Liver (tissue), 9 donors: ENCODE results near the gene HCAR2. TPM values are rescaled to one million over a fixed set of nuclear protein-coding genes. Genes with fewer than 3 reads are reported as not detected.

ENCODE experiments used
- DNase-seq: peaks from one replicate; pipeline ENCODE4 v3.0.0-alpha.2; 2017; ENCODE audit warnings: low spot score
- H3K27ac ChIP-seq, 2 donors: one replicate each; pipeline ENCODE4 v1.7.0; 2013; ENCODE audit warnings: inconsistent platforms in 2 of 2, low read length in 2 of 2, control low read depth in 1 of 2, low read depth in 1 of 2, mild to moderate bottlenecking in 1 of 2
- H3K27me3 ChIP-seq, 4 donors: one replicate each; pipeline versions ENCODE4 v1.6.1 to v1.7.0; 2013; ENCODE audit warnings: low read length in 3 of 4, inconsistent platforms in 1 of 4, mild to moderate bottlenecking in 1 of 4, moderate library complexity in 1 of 4; ENCODE audit not compliant: control insufficient read depth in 4 of 4, insufficient read depth in 4 of 4
- H3K36me3 ChIP-seq, 4 donors: one replicate each; pipeline versions ENCODE4 v1.6.1 to v1.7.0; 2013; ENCODE audit warnings: low read length in 3 of 4, mild to moderate bottlenecking in 3 of 4, low read depth in 1 of 4, moderate library complexity in 1 of 4; ENCODE audit not compliant: control insufficient read depth in 4 of 4, insufficient read depth in 3 of 4
- H3K4me1 ChIP-seq, 4 donors: one replicate each; pipeline versions ENCODE4 v1.6.1 to v1.7.0; 2013; ENCODE audit warnings: low read length in 3 of 4, mild to moderate bottlenecking in 3 of 4, moderate library complexity in 1 of 4; ENCODE audit not compliant: control insufficient read depth in 4 of 4, insufficient read depth in 4 of 4
- H3K4me3 ChIP-seq, 3 donors: one replicate each; pipeline versions ENCODE4 v1.6.1 to v1.7.0; 2013; ENCODE audit warnings: low read length in 3 of 3, control low read depth in 1 of 3, low read depth in 1 of 3, mild to moderate bottlenecking in 1 of 3
- H3K9ac ChIP-seq, 2 donors: one replicate each; pipeline ENCODE4 v1.7.0; 2013; ENCODE audit warnings: low read length in 2 of 2, mild to moderate bottlenecking in 2 of 2, moderate library complexity in 2 of 2, control low read depth in 1 of 2, low read depth in 1 of 2
- H3K9me3 ChIP-seq, 4 donors: one replicate each; pipeline versions ENCODE4 v1.6.1 to v1.7.0; 2013; ENCODE audit warnings: low read length in 3 of 4; ENCODE audit not compliant: control insufficient read depth in 4 of 4
- CTCF ChIP-seq: fragments of 150-350 bp; IDR thresholded peaks from 2 replicates; pipeline ENCODE4 v1.5.1; 2017; ENCODE audit warnings: improper control_type of control experiment, low read depth, low read length; ENCODE audit not compliant: missing input control
- EGR1 ChIP-seq, 2 donors: IDR thresholded peaks; 2 replicates each; pipeline ENCODE4 v1.6.1; 2016 to 2018; ENCODE audit warnings: antibody characterized with exemption in 2 of 2, low read depth in 2 of 2
- FOXA2 ChIP-seq: IDR thresholded peaks from 2 replicates; pipeline ENCODE4 v1.6.1; 2016; ENCODE audit warnings: antibody characterized with exemption
- GABPA ChIP-seq, 2 donors: IDR thresholded peaks in 1 of 2; conservative IDR thresholded peaks in 1 of 2; 2 replicates each; pipeline ENCODE4 v1.6.1; 2016; ENCODE audit warnings: antibody characterized with exemption in 2 of 2, mild to moderate bottlenecking in 1 of 2, moderate library complexity in 1 of 2
- HNF4A ChIP-seq, 2 donors: conservative IDR thresholded peaks; 2 replicates each; pipeline ENCODE4 v1.6.1; 2016; ENCODE audit warnings: antibody characterized with exemption in 2 of 2, mild to moderate bottlenecking in 2 of 2
- HNF4G ChIP-seq: IDR thresholded peaks from 2 replicates; pipeline ENCODE4 v1.6.1; 2016; ENCODE audit warnings: antibody characterized with exemption
- JUND ChIP-seq, 2 donors: IDR thresholded peaks; 2 replicates each; pipeline ENCODE4 v1.6.1; 2016; ENCODE audit warnings: antibody characterized with exemption in 2 of 2
- NR2F2 ChIP-seq: IDR thresholded peaks from 2 replicates; pipeline ENCODE4 v1.6.1; 2016; ENCODE audit warnings: antibody characterized with exemption
- REST ChIP-seq: IDR thresholded peaks from 2 replicates; pipeline ENCODE4 v1.6.1; 2016; ENCODE audit warnings: antibody characterized with exemption, mild to moderate bottlenecking
- RXRA ChIP-seq, 2 donors: IDR thresholded peaks; 2 replicates each; pipeline ENCODE4 v1.6.1; 2017 to 2018; ENCODE audit warnings: antibody characterized with exemption in 2 of 2, mild to moderate bottlenecking in 1 of 2
- SP1 ChIP-seq: IDR thresholded peaks from 2 replicates; pipeline ENCODE4 v1.6.1; 2018; ENCODE audit warnings: antibody characterized with exemption, mild to moderate bottlenecking
- TAF1 ChIP-seq: conservative IDR thresholded peaks from 2 replicates; pipeline ENCODE4 v1.6.1; 2016; ENCODE audit warnings: antibody characterized with exemption, mild to moderate bottlenecking
- YY1 ChIP-seq: IDR thresholded peaks from 2 replicates; pipeline ENCODE4 v1.6.1; 2016; ENCODE audit warnings: antibody characterized with exemption, mild to moderate bottlenecking
- ZBTB33 ChIP-seq: IDR thresholded peaks from 2 replicates; pipeline ENCODE4 v1.6.1; 2016; ENCODE audit warnings: antibody characterized with exemption
- WGBS: extraction: QIAGEN DNeasy Blood & Tissue Kit; methylation state at CpG from one replicate; pipeline ENCODE4 v1.1.7; 2013; 5-methylcytosine and 5-hydroxymethylcytosine counted together
- polyA plus RNA-seq, 2 donors: library from polyadenylated mRNA; stranded (reverse) in 1 of 2; unstranded in 1 of 2; fragments of 200-250 nt in 1 of 2; fragments of >200 nt in 1 of 2; fragmentation: Nextera tagmentation in 1 of 2; extraction: Ambion mirVana in 1 of 2; gene quantifications; one replicate each; pipeline versions ENCODE4 v1.2.1 to v1.2.3, GENCODE V29; 2013 to 2015
- total RNA-seq, 2 donors: library from RNA; depleted of rRNA; stranded (reverse); fragments of >200 nt; gene quantifications; one replicate each; pipeline ENCODE4 v1.2.3, GENCODE V29; 2014
- donor health status: healthy.
- donor health status: healthy.
- donor health status: healthy.
- donor health status: healthy.
- donor health status: healthy.

HCAR2 gene
- total and polyA plus RNA-seq, 4 donors: 0.08 to 0.70 (median 0.08) TPM; not detected in 1

GRCh38 chr12:122743895-122744525 lies 40.9 kb upstream of the HCAR2 start (continued):
- TF ChIP-seq ZBTB33 (no peak), FOXA2 (no peak), TAF1 (no peak)

GRCh38 chr12:122740351-122740750 lies 37.2 kb upstream of the HCAR2 start:
- no peak for DNase-seq
- no peak overlapping the region for H3K27ac ChIP-seq
- TF ChIP-seq JUND (IDR thresholded peaks at IDR 0.05) (no peak), GABPA (IDR thresholded peaks at IDR 0.05 in 1 of 2, conservative IDR thresholded peaks at IDR 0.05 in 1 of 2) (no peak), HNF4A (conservative IDR thresholded peaks at IDR 0.05) (no peak), NR2F2 (no peak), TAF1 (no peak), EGR1 (IDR thresholded peaks at IDR 0.05; ENCODE audit: low read depth in 2 of 2) (no peak), RXRA (IDR thresholded peaks at IDR 0.05) (no peak), SP1 (no peak), CTCF (no peak), FOXA2 (no peak), ZBTB33 (no peak), YY1 (no peak), REST (no peak), HNF4G (no peak)
- H3K27me3 ChIP-seq: no peaks in the 10 kb centered on the region
- no peaks in the 10 kb centered on the region for H3K36me3 ChIP-seq
- H3K4me1 ChIP-seq: no peaks in the 10 kb centered on the region
- H3K9me3 ChIP-seq: no peaks in the 10 kb centered on the region
- H3K4me3 ChIP-seq: no peak overlapping the region
- H3K9ac ChIP-seq: no peak overlapping the region
- 97% methylated on average over 7 of the region's 7 CpGs for WGBS
